H9 (cell line): Measurements from ENCODE around the gene TSSC4. TPM values are rescaled to one million over a fixed set of nuclear protein-coding genes. Genes with fewer than 3 reads are reported as not detected.

Experiments used
- DNase-seq: peaks from one replicate; pipeline ENCODE4 v3.0.0-alpha.2; 2017
- H2AFZ ChIP-seq: one replicate; pipeline ENCODE4 v1.6.1; 2013; ENCODE audit warnings: mild to moderate bottlenecking, low read length, control low read depth, moderate library complexity
- H2AK5ac ChIP-seq: 2 replicates; pipeline ENCODE4 v1.6.1; 2013; ENCODE audit warnings: low read length, control low read depth, mixed read lengths; ENCODE audit not compliant: insufficient read length
- H2BK120ac ChIP-seq: one replicate; pipeline ENCODE4 v1.6.1; 2013; ENCODE audit warnings: low read depth, mild to moderate bottlenecking, low read length, control low read depth, inconsistent platforms; ENCODE audit not compliant: poor library complexity, severe bottlenecking
- H2BK12ac ChIP-seq: 2 replicates; pipeline ENCODE4 v1.6.1; 2013; ENCODE audit warnings: low read length, control low read depth, mixed read lengths, low read depth; ENCODE audit not compliant: insufficient read length
- H2BK15ac ChIP-seq: 2 replicates; pipeline ENCODE4 v1.6.1; 2013; ENCODE audit warnings: low read depth, low read length, control low read depth
- H2BK20ac ChIP-seq: one replicate; pipeline ENCODE4 v1.6.1; 2013; ENCODE audit warnings: low read depth, mild to moderate bottlenecking, low read length, control low read depth, inconsistent platforms; ENCODE audit not compliant: poor library complexity, severe bottlenecking
- H2BK5ac ChIP-seq: 2 replicates; pipeline ENCODE4 v1.6.1; 2013; ENCODE audit warnings: low read length, control low read depth, mixed read lengths; ENCODE audit not compliant: insufficient read length
- H3K14ac ChIP-seq: 2 replicates; pipeline ENCODE4 v1.6.1; 2013; ENCODE audit warnings: low read length, control low read depth; ENCODE audit not compliant: insufficient read depth
- H3K18ac ChIP-seq: 2 replicates; pipeline ENCODE4 v1.6.1; 2013; ENCODE audit warnings: low read depth, mild to moderate bottlenecking, mixed read lengths, low read length, control low read depth; ENCODE audit not compliant: insufficient read length
- H3K23ac ChIP-seq: 2 replicates; pipeline ENCODE4 v1.6.1; 2013; ENCODE audit warnings: low read length, control low read depth, mixed read lengths, low read depth; ENCODE audit not compliant: insufficient read length
- H3K23me2 ChIP-seq: 2 replicates; pipeline ENCODE4 v1.6.1; 2013; ENCODE audit warnings: low read depth, mild to moderate bottlenecking, mixed read lengths, low read length, control low read depth; ENCODE audit not compliant: insufficient read length, poor library complexity, severe bottlenecking
- H3K27ac ChIP-seq: 2 replicates; pipeline ENCODE4 v1.5.1; 2013; ENCODE audit warnings: low read length, control low read depth, mixed read lengths, low read depth; ENCODE audit not compliant: insufficient read length
- H3K27me3 ChIP-seq: 2 replicates; pipeline ENCODE4 v1.6.1; 2013; ENCODE audit warnings: low read length, control low read depth, inconsistent platforms; ENCODE audit not compliant: insufficient read depth
- H3K4ac ChIP-seq: 2 replicates; pipeline ENCODE4 v1.6.1; 2013; ENCODE audit warnings: low read depth, mild to moderate bottlenecking, control low read depth, inconsistent platforms, low read length, moderate library complexity
- H3K4me1 ChIP-seq: 2 replicates; pipeline ENCODE4 v1.6.1; 2013; ENCODE audit warnings: low read length, control low read depth, inconsistent platforms; ENCODE audit not compliant: insufficient read depth
- H3K4me2 ChIP-seq: 2 replicates; pipeline ENCODE4 v1.6.1; 2013; ENCODE audit warnings: low read length, control low read depth, mixed read lengths; ENCODE audit not compliant: insufficient read length, insufficient read depth
- H3K56ac ChIP-seq: 2 replicates; pipeline ENCODE4 v1.6.1; 2013; ENCODE audit warnings: low read depth, mild to moderate bottlenecking, mixed read lengths, low read length, control low read depth; ENCODE audit not compliant: insufficient read length
- H3K79me1 ChIP-seq: 2 replicates; pipeline ENCODE4 v1.6.1; 2013; ENCODE audit warnings: low read depth, mild to moderate bottlenecking, moderate library complexity, low read length, control low read depth, inconsistent platforms; ENCODE audit not compliant: insufficient read depth, poor library complexity, severe bottlenecking
- H3K79me2 ChIP-seq: 2 replicates; pipeline ENCODE4 v1.6.1; 2013; ENCODE audit warnings: low read length, control low read depth, inconsistent platforms; ENCODE audit not compliant: insufficient read depth
- H3K9ac ChIP-seq: 2 replicates; pipeline ENCODE4 v1.6.1; 2013; ENCODE audit warnings: low read length, control low read depth, mixed read lengths; ENCODE audit not compliant: insufficient read length; ENCODE audit errors: extremely low read depth
- H3K9me3 ChIP-seq: one replicate; pipeline ENCODE4 v1.6.1; 2013; ENCODE audit warnings: low read depth, low read length, inconsistent platforms; ENCODE audit not compliant: control insufficient read depth
- H3T11ph ChIP-seq: one replicate; pipeline ENCODE4 v1.6.1; 2013; ENCODE audit warnings: mild to moderate bottlenecking, low read length, control low read depth, inconsistent platforms
- H4K20me1 ChIP-seq: one replicate; pipeline ENCODE4 v1.6.1; 2013; ENCODE audit not compliant: control insufficient read depth, insufficient read length, insufficient read depth
- H4K5ac ChIP-seq: 2 replicates; pipeline ENCODE4 v1.6.1; 2013; ENCODE audit warnings: low read depth, mild to moderate bottlenecking, mixed read lengths, low read length, control low read depth; ENCODE audit not compliant: insufficient read length
- H4K8ac ChIP-seq: replicated peaks from 2 replicates; pipeline ENCODE4 v1.6.1; 2013; ENCODE audit warnings: low read length, control low read depth, mixed read lengths, low read depth; ENCODE audit not compliant: insufficient read length
- H4K91ac ChIP-seq: 2 replicates; pipeline ENCODE4 v1.6.1; 2013; ENCODE audit warnings: low read depth, mild to moderate bottlenecking, moderate library complexity, mixed read lengths, low read length, control low read depth; ENCODE audit not compliant: insufficient read length
- H3K27ac Mint-ChIP-seq, 3 experiments: 2 replicates in 2 of 3; 3 replicates in 1 of 3; pipeline ENCODE4 v1.8.0; 2020 to 2021; ENCODE audit warnings: mixed read lengths in 3 of 3, mild to moderate bottlenecking in 1 of 3, moderate library complexity in 1 of 3
- H3K27me3 Mint-ChIP-seq: 2 replicates; pipeline ENCODE4 v1.8.0; 2021; ENCODE audit warnings: low read depth, mild to moderate bottlenecking, moderate library complexity, mixed read lengths
- H3K36me3 Mint-ChIP-seq, 3 experiments: 2 replicates in 2 of 3; 3 replicates in 1 of 3; pipeline ENCODE4 v1.8.0; 2020 to 2021; ENCODE audit warnings: low read depth in 3 of 3, mixed read lengths in 3 of 3; ENCODE audit not compliant: insufficient read depth in 1 of 3
- H3K4me1 Mint-ChIP-seq, 2 experiments: 2 replicates each; pipeline ENCODE4 v1.8.0; 2020; ENCODE audit warnings: mixed read lengths in 2 of 2
- H3K4me3 Mint-ChIP-seq, 2 experiments: 2 replicates in 1 of 2; 3 replicates in 1 of 2; pipeline ENCODE4 v1.8.0; 2020 to 2021; ENCODE audit warnings: mild to moderate bottlenecking in 2 of 2, mixed read lengths in 2 of 2, moderate library complexity in 1 of 2
- H3K9me3 Mint-ChIP-seq, 2 experiments: 2 replicates in 1 of 2; 3 replicates in 1 of 2; pipeline ENCODE4 v1.8.0; 2020; ENCODE audit warnings: mild to moderate bottlenecking in 2 of 2, mixed read lengths in 2 of 2, moderate library complexity in 1 of 2
- CTCF ChIP-seq: fragments of 200-600 bp; sonication (generic); conservative IDR thresholded peaks from 3 replicates; pipeline ENCODE4 v1.8.0; 2021; ENCODE audit warnings: antibody characterized with exemption, mild to moderate bottlenecking
- WGBS: extraction: QIAGEN DNeasy Blood & Tissue Kit; methylation state at CpG from one replicate; pipeline ENCODE4 v1.1.7; 2013; ENCODE audit warnings: missing lambda C conversion rate, low lambda C conversion rate, mixed read lengths; ENCODE audit not compliant: insufficient read length; ENCODE audit errors: extremely low coverage; 5-methylcytosine and 5-hydroxymethylcytosine counted together
- total RNA-seq: library from RNA; stranded (reverse); gene quantifications from 2 replicates; pipeline ENCODE4 v1.2.1, GENCODE V29; 2021

Gene TSSC4
- total RNA-seq, 1 experiment from 2014 or later, result 51.0 TPM

GRCh38 chr11:2398664-2399355, 1.7 kb upstream of the TSSC4 start:
- Histone ChIP-seq H2AK5ac (no peak overlapping the region), H3K56ac (no peak overlapping the region), H3K4ac (no peak overlapping the region), H4K5ac (no peak overlapping the region), H3K4me1 (no peaks in the 10 kb centered on the region), H2BK5ac (no peak overlapping the region), H3K18ac (no peak overlapping the region), H3K9me3 (no peaks in the 10 kb centered on the region), H4K91ac (no peak overlapping the region), H2BK15ac (no peak overlapping the region), H4K20me1 (no peaks in the 10 kb centered on the region), H3K79me1 (no peaks in the 10 kb centered on the region), H3K79me2 (no peaks in the 10 kb centered on the region), H2AFZ (no peak overlapping the region), H2BK20ac (no peak overlapping the region), H3K9ac (no peak overlapping the region), H3K23me2 (peaks cover 13% of the 10 kb centered on the region), H2BK120ac (no peak overlapping the region), H2BK12ac (no peak overlapping the region), H3K23ac (no peak overlapping the region), H4K8ac (no peak overlapping the region), H3T11ph (no peak overlapping the region), H3K4me2 (peak overlapping the region; percentile 73), H3K14ac (no peak overlapping the region), H3K27ac (no peak overlapping the region), H3K27me3 (no peaks in the 10 kb centered on the region)
- no peak for TF ChIP-seq CTCF
- peaks cover 3 to 8% of the 10 kb centered on the region in 2 experiments for H3K4me1 Mint-ChIP-seq
- WGBS, result no CpG with 5 or more reads among the region's 7 CpGs
- no peaks in the 10 kb centered on the region for H3K27me3 Mint-ChIP-seq
- H3K9me3 Mint-ChIP-seq, result no peaks in the 10 kb centered on the region
- H3K27ac Mint-ChIP-seq, result peak overlapping the region; percentile 68 to 91 (median 82); a peak in 4 of 7 replicates
- peak overlapping the region; percentile 81 to 88 for H3K4me3 Mint-ChIP-seq
- DNase-seq, result no peak
- peaks cover 4 to 37% (median 25%) of the 10 kb centered on the region in 3 experiments; a peak in 6 of 7 replicates for H3K36me3 Mint-ChIP-seq
